GM23338 (cell line): ENCODE results near the gene EMP2.

ENCODE experiments used
- CTCF ChIP-seq, 2 experiments: fragments of 200-600 bp in 1 of 2; sonication (generic) in 1 of 2; conservative IDR thresholded peaks; 2 replicates each; pipeline versions ENCODE4 v1.5.1 to v1.6.1; 2016 to 2017; ENCODE audit warnings: antibody characterized with exemption in 2 of 2, low read depth in 2 of 2, mild to moderate bottlenecking in 2 of 2, moderate library complexity in 1 of 2
- EZH2 ChIP-seq: fragments of 200-600 bp; sonication (generic); IDR thresholded peaks from one replicate; pipeline ENCODE4 v1.8.0; 2017; ENCODE audit warnings: antibody characterized with exemption, mild to moderate bottlenecking, low read depth; ENCODE audit not compliant: unreplicated experiment
- JUNB ChIP-seq: IDR thresholded peaks from one replicate; pipeline ENCODE4 v1.6.1; 2016; ENCODE audit warnings: antibody characterized with exemption; ENCODE audit not compliant: unreplicated experiment
- POLR2AphosphoS5 ChIP-seq: IDR thresholded peaks from 2 replicates; pipeline ENCODE4 v1.6.1; 2016; ENCODE audit warnings: antibody characterized with exemption, low read depth
- REST ChIP-seq: IDR thresholded peaks from one replicate; pipeline ENCODE4 v1.6.1; 2018; ENCODE audit warnings: antibody characterized with exemption; ENCODE audit not compliant: unreplicated experiment

GRCh38 chr16:10539793-10540192, 40.6 kb downstream of the EMP2 start:
- TF ChIP-seq CTCF (conservative IDR thresholded peaks at IDR 0.05; ENCODE audit: low read depth in 2 of 2) (no peak), POLR2AphosphoS5 (no peak), JUNB (no peak), EZH2 (no peak), REST (no peak)
